Esophagus muscularis mucosa (tissue), 3 donors: ENCODE data around the gene TM9SF3.

Experiments
- CTCF ChIP-seq, 3 experiments: fragments of 200-600 bp in 2 of 3; fragments of 450-650 bp in 1 of 3; sonication (generic) in 2 of 3; IDR thresholded peaks; one replicate each; pipeline ENCODE4 v1.5.1; 2017 to 2019; ENCODE audit warnings: antibody characterized with exemption in 3 of 3, mild to moderate bottlenecking in 2 of 3, moderate library complexity in 1 of 3
- POLR2AphosphoS5 ChIP-seq, 2 donors: sonication (generic); formaldehyde crosslinking; IDR thresholded peaks; one replicate each; pipeline ENCODE4 v1.6.1; 2017; ENCODE audit warnings: antibody characterized with exemption in 2 of 2

DNA sequence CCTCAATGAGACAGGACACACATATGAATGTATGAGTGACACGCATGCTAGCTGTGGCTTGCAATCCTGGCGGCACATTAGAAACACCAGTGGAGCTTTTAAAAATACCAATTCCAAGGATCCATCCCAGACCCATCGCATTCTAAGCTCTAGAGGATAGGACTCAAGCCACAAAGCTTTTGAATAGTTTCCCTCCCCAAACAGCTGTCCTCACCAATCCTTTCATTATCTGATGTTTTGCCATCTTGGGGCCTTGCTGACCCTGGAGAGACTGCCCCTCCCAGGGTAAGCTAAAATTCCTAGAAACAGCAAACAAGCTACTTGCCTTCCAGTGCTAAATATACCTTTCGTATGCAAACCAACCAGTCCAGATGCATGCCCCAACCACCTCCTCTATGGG lies 8.9 kb upstream of the TM9SF3 start:
- no peak for TF ChIP-seq CTCF (IDR thresholded peaks at IDR 0.05)
- no peak for TF ChIP-seq POLR2AphosphoS5 (IDR thresholded peaks at IDR 0.05)
